HS-5 (cell line): ENCODE data around the gene HIP1.
"Not testable (repeated sequence)": the region's sequence is repeated elsewhere in the genome, so short reads cannot be mapped to it uniquely, and the experiment has no call there.

Experiments
- DNase-seq: peaks from one replicate; pipeline ENCODE4 v3.0.0-alpha.2; 2012; ENCODE audit warnings: low read depth

Gene HIP1

GRCh38 chr7:75609416-75609815 is 129.3 kb downstream of the HIP1 start:
- not testable (repeated sequence) for DNase-seq

DNA sequence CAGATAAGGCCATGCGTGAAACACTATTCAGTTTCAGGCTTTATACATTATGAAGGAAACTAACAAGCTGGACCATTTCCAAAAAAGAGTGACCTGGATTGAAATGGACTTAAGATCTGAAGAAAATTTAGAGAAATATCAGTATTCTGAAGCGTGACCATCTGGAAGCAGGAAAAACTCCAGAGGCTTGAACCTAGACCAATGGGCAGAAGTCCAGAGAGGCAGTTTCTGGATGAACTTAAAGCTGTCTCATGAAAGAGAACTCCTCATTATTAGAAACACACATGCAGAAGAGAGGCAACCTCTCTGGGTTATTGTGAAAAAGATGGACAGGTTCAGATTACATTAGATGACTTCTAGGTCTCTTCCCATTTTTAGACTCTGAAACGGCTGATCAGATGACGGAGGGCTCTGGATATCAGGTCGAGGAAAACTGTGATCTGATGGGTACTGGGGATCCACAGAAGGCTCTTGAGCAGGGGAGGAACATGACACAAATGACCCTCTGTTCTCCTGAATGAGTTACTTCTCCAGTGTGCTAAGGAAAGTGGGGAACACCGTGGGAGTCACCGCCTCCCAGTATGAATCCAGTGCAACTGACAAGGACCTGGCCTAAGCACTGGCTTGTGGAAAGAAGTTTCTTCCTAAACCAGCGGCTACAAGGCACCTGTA is 130.2 kb downstream of the HIP1 start:
- no peak for DNase-seq

DNA sequence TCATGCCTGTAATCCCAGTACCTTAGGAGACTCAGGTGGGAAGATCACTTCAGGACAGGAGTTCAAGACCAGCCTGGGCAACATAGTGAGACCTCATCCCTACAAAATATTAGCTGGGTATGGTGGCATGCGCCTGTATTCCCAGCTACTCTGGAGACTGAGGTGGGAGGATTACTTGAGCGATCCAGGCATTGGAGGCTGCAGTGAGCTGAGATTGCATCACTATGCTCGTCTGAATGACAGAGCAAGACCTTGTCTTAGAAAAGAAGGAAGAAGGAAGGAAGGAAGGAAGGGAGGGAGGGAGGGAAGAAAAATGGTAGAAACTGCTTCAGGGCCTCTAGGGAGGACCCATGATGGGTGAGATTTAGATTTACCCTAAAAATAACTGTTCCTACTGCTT is 134.3 kb downstream of the HIP1 start:
- DNase-seq: no peak

GRCh38 chr7:75602831-75603230 is 135.9 kb downstream of the HIP1 start:
- DNase-seq: not testable (repeated sequence)

DNA sequence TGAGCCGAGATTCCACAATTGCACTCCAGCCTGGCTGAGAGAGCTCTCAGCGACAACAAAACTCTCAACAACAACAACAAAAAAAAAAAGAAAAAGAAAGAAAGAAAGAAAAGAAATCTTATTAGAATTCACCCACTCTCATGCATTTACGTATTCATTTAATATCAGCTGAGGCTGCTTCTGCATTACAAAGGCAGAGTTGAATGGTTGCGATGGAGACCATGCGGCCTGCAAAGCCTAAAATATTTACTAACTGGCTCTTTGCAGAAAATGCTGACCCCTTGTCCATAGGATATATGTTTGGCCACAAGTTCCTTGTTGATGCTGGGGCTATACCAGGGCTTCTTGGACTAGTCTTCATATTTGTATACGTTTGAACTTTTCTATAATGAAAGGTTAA is 137.2 kb downstream of the HIP1 start:
- no peak for DNase-seq

DNA sequence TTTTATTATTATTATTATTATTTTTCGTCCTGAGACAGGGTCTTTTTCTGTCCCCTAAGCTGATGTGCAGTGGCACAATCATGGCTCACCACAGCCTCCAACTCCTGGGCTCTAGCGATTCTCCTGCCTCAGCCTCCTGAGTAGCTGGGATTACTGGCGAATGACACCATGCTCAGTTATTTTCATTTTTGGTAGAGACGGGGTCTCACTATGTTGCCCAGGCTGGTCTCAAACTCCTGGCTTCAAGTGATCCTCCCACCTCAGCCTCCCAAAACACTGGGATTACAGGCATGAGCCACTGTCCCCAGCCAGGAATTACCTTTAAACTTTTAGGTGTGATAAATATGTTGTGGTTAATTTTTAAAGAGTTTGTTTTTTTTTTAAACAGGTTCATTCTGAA is 138.0 kb downstream of the HIP1 start:
- not testable (repeated sequence) for DNase-seq

DNA sequence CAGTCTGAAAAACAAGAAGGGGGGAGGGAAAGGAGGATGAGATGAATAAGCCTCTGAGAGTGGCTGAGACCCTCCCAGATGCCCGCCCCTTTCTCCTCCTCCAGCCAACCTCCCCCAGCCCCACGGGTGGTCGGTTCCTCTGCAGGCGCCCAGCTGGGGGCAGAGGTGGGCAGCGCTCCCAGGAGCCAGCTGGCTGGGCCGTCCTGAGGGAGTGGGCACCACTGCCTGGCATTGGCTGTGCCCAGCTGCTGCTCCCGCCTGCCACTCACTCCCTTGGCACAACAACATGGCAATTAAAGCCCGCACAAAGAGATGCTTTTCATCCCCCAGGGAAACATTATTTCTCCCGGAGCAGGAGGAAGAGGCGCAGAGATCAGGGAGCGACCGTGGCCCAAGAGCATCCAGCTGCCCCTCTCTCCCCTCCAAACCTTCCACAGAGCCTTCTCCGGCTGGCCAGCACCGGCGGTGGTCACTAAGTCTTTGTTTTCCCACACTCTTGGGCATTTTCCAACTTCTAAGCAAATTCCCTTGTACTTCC is 139.4 kb downstream of the HIP1 start:
- no peak for DNase-seq

DNA sequence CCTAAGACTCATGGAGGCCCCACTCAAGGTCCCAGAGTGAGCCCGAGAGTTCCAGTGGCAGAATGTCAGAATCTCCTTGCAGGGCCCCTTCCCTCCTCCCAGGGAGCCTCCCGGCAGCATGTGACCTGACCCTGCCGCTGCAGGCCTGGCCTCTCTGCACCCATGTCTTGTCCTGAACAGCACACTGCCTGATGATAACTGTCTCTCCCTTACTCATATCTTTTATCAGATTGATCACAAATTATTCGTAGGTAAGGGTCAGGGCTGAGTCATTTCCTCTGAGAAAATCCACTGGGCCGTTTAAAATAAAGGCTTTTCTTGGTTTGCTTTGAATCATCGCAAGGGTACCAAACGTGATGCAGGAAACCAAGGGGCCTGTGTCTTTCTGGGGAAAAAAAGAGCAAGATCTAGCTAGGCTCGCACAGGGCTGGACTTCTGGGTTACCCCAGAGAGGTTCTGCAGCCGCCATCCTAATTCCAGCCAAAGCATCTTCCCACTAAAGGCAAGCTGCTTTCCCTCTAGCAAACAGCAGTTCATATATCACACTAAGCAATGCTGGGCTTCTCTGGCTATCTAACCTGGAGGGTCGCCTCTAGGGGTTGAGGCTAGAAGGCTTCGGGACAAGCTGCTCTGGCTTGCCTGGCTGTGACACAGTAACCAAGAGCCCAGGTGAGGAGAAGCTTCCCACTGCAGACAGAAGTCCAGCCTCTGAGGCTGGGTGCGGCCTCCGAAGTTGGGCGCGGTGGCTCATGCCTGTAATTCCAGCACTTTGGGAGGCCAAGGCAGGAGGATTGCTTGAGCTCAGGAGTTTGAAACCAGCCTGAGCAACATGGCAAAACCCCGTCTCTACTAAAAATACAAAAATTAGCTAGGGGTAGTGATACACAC is 141.8 kb downstream of the HIP1 start:
- peak; percentile 22 for DNase-seq

DNA sequence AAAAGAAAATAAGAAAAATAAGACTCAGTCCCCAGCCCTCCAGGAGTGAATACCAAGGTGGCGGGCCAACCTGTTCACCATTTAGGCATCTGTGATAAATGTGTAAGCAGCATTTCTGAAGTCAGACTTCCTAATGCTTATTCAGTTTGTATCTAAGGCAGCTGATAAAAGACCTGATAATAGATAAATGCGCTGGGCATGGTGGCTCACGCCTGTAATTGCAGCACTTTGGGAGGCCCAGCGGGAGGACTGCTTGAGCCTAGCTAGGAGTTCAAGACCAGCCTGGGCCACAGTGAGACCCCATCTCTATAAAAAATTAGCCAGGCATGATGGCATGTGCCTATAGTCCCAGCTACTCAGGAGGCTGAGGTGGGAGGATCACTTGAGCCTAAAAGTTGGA is 143.0 kb downstream of the HIP1 start:
- DNase-seq: no peak

DNA sequence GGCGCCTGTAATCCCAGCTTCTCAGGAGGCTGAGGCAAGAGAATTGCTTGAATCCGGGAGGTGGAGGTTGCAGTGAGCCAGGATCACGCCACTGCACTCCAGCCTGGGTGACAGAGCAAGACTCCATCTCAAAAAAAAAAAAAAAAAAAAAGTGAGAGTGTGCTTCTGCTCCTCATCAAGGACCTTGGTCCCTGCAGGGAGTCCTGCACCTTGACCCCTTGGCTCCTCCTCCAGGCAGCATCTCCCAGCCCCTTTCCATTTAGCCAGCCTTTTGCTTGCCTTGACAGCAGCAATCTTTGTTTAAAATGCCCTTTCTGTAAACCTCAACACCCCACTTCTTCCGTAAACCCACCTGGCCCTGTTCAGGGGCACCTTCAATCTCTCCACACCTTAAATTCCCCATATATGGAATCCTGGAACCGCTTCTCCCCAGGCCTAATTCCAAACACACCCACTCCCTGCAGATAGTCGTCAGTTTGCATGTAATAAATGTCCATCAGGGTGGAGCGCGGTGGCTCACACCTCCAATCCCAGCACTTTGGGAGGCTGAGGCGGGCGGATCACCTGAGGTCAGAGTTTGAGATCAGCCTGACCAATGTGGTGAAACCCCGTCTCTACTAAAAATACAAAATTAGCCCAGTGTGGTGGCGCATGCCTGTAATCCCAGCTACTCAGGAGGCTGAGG is 145.1 kb downstream of the HIP1 start:
- DNase-seq: not testable (repeated sequence)

GRCh38 chr7:75591467-75592255 is 147.1 kb downstream of the HIP1 start:
- DNase-seq: no peak

DNA sequence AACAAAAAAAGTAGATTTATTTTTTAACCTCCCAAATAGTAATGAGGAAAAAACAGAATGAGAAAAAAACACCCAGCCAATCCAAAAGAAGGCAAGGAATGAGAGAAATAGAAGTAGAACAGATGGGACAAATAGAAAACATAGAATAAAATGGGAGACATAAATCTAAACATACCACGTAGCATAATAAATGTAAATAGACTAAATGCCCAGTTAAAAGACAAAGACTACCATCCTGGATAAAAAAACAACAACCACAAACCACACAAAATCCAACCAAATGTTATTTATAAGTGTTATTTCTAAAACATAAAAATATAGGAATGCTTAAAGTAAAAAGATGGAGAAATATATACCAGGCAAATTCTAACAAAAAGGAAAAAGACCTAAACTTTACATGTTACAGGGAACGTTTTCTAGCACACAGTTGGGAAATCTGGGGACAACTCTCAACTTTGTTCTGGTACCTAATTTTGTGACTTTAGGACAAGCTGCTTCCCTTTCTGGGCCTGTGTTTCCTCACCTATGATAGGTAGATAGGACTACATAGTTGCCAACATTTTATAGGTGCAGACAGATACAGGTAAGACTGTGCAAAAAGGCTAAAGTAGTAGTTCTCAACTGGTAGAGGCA is 148.3 kb downstream of the HIP1 start:
- DNase-seq: no peak

- DNase-seq: no peak
Measured at GRCh38 chr7:75584354-75584753, 154.4 kb downstream of the HIP1 start.

DNA sequence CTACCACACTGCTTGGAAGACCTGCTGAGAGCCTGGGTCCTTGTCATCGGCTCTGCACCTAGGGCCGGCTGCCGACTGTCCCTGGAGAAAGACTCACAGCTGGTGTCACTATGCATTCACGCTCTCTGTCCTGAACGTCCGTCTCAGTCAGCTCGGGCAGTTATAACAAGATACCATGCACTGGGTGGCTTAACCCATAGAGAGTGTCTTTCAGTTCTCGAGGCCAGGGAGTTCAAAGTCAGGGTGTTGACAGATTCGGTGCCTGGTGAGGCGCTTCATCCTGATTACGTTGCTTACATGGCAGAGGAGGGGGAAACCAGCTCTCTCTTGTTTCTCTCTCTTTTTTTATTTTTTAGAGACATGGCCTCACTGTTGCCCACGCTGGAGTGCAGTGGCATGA is 155.5 kb downstream of the HIP1 start:
- DNase-seq: no peak

DNA sequence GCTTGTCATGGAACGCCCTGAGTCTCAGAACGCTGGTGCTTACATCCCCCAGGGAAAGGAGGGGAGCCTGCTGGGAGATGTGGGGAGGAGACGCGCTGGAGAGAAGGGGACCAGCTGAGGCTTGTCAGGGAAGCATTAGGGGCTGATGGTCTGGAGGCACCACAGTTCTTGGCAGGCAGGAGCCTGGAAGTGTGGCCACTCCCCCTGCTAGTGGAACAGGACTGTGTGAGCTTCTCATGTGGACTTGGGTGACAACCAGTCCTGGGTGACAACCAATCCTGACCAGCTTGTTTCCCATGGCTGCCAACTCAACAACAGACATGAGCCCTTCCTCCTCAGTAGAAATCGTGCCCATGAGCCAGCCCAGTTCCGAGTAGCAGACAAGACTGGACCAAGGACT is 158.8 kb downstream of the HIP1 start:
- DNase-seq: no peak

DNA sequence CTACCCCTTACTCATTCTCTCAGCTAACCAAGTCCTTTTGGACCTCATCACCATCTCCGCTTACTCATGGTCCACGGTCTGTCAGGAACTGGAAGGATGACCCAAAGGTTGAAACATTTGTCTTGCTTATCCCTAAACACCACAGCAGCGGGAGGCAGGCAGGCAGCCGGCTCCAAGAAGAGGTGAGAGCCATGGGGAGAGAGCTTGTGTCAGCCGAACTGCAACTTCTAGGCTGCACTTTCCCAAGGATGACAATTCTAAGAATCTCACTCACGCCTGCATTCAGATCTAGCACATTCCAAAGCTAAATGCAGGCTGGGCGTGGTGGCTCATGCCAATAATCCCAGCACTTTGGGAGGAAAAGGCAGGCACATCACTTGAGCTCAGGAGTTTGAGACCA is 160.7 kb downstream of the HIP1 start:
- DNase-seq: no peak

- DNase-seq: no peak
Measured at GRCh38 chr7:75575488-75576121, 163.1 kb downstream of the HIP1 start.

GRCh38 chr7:75573477-75574019 is 165.2 kb downstream of the HIP1 start:
- no peak for DNase-seq

GRCh38 chr7:75572814-75573213 is 165.9 kb downstream of the HIP1 start:
- no peak for DNase-seq

GRCh38 chr7:75572396-75572795 is 166.3 kb downstream of the HIP1 start:
- DNase-seq: no peak

- no peak for DNase-seq
Measured at GRCh38 chr7:75571209-75571608, 167.5 kb downstream of the HIP1 start.
